Umbilical cord (tissue), 2 donors: ENCODE results near the gene BEGAIN. TPM values are rescaled to one million over a fixed set of nuclear protein-coding genes. Genes with fewer than 3 reads are reported as not detected.

Experiments used
- DNase-seq: peaks from one replicate; pipeline ENCODE4 v3.0.0-alpha.2; 2015; ENCODE audit warnings: low spot score
- total RNA-seq: library from RNA; depleted of rRNA; stranded (reverse); fragments of >200 nt; gene quantifications from one replicate; pipeline ENCODE4 v1.2.3, GENCODE V29; 2014; ENCODE audit warnings: low replicate concordance; ENCODE audit not compliant: insufficient read depth

The BEGAIN gene
- total RNA-seq, 1 donor from 2014 or later = 15.6 TPM

- no peak for DNase-seq
Observed at GRCh38 chr14:100551056-100551455, 36.2 kb downstream of the BEGAIN start.

- peak; percentile 62 for DNase-seq
Observed at GRCh38 chr14:100549834-100550625, 37.2 kb downstream of the BEGAIN start.

- no peak for DNase-seq
Observed at GRCh38 chr14:100548939-100549338, 38.3 kb downstream of the BEGAIN start.

GRCh38 chr14:100548295-100548655, 38.9 kb downstream of the BEGAIN start:
- no peak for DNase-seq

- DNase-seq = peak; percentile 54
Observed at GRCh38 chr14:100547633-100548294, 39.5 kb downstream of the BEGAIN start.

GRCh38 chr14:100546051-100546443, 41.2 kb downstream of the BEGAIN start:
- no peak for DNase-seq

GRCh38 chr14:100545359-100545758, 41.9 kb downstream of the BEGAIN start:
- no peak for DNase-seq

- no peak for DNase-seq
Observed at GRCh38 chr14:100544506-100545141, 42.6 kb downstream of the BEGAIN start.

GRCh38 chr14:100543471-100544455, 43.5 kb downstream of the BEGAIN start:
- DNase-seq = no peak

- DNase-seq = no peak
Observed at GRCh38 chr14:100542619-100543205, 44.5 kb downstream of the BEGAIN start.

GRCh38 chr14:100541621-100542560, 45.3 kb downstream of the BEGAIN start:
- DNase-seq = no peak

- DNase-seq = no peak
Observed at GRCh38 chr14:100540926-100541620, 46.1 kb downstream of the BEGAIN start.

GRCh38 chr14:100540141-100540925, 46.9 kb downstream of the BEGAIN start:
- DNase-seq = no peak

- DNase-seq = no peak
Observed at GRCh38 chr14:100539766-100540140, 47.5 kb downstream of the BEGAIN start.

- no peak for DNase-seq
Observed at GRCh38 chr14:100539003-100539660, 48.1 kb downstream of the BEGAIN start.

GRCh38 chr14:100538351-100539002, 48.7 kb downstream of the BEGAIN start:
- no peak for DNase-seq
